HG02623 (cell line): ENCODE results near the gene RRBP1.

Experiments
- ATAC-seq: cut with Tn5 transposase; IDR thresholded peaks from one replicate; pipeline ENCODE4 v1.9.1; 2021; ENCODE audit warnings: moderate library complexity; ENCODE audit not compliant: unreplicated experiment

The RRBP1 gene

DNA sequence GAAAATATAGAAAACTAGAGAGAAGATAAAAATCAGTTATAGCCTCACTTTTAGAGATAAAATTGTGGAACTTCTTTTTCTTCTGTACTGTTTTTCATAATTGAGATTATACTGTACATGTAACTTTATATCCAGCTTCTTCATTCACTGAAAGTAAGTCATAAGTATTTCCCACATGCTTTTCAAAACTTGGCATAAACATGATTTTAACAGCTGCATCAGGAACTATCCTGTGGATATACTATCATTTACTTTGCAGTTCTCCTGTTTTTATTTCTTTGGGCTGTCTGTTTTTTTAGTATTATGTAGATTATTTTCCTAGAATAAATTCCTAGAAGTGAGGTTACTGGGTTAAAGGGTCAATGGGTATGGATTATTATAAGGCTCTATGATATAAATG, 97.4 kb downstream of the RRBP1 start:
- no peak for ATAC-seq

DNA sequence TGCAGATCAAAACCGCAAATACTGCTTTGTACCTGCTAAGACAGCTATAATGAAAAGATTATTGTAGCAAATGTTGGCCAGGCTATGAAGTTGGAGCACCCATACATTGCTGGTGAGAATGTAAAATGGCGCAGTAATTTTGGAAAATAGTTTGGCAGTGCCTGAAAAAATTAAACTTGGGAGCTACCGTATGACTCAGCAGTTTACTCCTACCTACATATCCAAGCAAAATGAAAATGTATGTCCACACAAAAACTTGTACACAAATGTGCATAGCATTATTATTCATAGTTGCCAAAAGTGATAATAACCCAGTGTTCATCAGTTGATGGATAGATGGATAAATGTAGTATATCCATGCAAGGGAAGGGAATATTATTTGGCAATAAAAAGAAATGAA, 98.9 kb downstream of the RRBP1 start:
- no peak for ATAC-seq

DNA sequence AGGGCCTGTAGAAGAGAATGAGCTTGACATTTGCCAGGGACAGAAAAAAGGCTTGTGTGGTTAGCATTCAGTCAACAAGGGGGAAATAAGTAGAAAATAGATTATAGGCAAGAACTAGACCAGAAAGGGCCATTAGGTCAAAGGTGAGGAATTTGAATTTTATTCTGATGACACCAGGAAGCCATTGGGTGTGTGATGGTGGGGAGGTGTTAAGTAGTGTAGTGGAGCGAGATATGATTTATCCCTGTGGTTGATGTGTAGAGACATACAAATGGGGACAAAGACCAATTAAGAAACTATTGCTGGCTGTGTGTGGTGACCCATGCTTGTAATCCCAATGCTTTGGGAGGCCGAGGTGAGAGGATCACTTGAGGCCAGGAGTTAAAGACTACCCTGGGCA, 101.1 kb downstream of the RRBP1 start:
- no peak for ATAC-seq

DNA sequence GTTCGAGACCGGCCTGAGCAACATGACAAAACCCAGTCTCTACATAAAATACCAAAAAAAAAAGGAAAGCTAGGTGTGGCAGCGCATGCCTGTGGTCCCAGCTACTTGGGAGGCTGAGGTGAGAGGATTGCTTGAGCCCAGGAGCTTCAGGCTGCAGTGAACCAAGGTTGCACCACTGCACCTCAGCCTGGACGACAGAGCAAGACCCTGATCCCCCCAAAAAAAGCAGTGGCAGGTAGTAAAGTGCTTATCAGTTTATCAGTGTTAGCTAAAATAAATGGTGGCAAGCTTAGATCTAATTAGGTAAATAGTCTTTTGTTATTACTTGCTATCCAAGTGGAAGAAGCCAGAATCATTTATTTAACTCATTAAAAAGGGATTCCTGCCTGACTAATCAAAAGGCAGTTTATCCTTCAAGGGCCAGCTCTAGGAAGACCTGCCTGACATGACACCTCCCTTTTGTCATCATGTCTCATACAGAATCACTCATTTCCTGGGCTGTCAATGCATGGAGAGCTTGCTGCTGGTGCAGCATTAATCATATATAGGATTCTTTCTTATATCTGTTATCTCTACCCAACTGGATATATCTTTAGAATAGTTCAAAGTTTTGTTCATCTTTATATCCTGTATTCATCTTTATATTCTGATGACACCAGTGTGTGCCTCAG, 102.5 kb downstream of the RRBP1 start:
- no peak for ATAC-seq

DNA sequence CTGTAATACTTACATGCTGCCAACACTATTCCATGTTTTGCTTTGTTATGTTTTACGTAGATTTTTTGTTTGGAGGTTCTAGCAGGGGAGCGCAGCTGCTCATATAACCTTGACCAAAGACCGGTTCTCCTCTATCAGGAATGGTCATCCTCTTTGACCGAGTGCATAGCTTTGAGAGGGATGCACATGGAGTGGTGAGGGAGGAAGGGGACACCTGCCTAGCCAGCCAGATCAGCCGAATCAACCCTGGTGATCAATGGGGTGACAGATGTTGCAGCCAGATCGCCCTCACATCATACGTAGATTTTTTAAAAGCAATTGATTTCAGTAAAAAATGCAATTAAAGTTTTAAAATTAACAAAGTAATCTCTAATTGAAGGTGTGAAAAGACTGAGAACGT, 105.8 kb downstream of the RRBP1 start:
- no peak for ATAC-seq

DNA sequence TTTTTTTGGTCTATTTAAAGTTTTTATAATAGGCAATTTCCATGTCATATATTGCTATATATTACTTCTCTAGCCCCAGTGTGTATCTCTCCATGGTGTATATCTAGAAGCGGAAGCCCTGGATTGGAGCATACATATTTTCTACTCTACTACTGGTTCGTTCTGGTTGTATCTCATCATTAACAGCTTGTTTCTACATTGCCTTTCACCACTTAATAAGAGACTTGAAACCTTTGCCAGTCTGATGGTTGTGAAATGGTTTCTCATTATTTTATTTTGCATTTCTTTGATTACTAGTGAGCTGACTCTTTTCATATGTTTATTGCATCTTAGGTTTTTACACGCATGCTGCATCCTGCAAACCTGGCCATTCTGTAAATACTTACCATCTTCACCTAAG, 108.6 kb downstream of the RRBP1 start:
- no peak for ATAC-seq

DNA sequence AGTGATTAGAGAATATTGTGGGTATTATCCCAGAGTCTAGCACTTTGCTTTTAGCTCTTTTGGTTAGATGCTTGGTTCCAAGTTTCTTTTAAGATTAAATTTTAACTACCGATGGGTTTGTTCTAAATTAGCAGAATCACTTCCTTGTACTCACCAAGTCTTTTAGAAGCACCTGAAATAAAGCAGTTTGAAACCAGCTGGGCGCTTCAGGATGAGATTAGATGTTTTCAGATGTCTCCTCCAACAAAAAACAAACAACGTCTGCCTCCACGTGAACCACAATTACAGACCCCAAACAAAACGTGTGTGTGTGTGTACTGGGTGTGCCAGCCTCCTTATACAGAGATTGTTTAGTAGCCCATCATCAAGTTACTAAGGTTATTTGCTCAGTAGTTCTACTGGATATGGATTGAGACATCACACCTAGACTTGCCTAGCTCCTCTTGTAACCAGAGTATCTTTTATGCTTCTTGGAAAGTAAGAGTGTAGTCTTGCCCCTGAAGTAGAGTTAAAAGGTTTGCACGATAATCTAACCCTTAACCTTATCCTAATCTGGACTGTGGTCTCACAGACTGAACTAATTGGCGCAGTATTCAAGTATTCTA, 109.9 kb downstream of the RRBP1 start:
- ATAC-seq = no peak

DNA sequence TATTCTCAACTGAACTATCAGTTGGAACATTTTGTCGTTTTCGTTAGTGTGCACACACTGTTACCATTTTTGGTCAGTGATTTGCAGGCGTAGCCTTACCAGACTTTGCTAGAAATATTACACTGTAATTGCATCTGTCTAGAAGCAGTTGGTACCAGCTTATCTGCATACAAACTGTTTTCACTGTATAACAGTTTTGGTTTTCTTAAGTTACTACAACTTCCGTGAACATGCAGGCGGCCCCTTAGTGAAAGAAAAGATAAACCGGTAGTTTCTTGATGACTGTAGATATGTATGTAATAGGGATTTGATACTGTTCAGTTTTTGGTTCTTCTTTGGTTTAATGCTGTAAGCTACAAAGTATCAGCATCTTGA, 110.9 kb downstream of the RRBP1 start:
- no peak for ATAC-seq

DNA sequence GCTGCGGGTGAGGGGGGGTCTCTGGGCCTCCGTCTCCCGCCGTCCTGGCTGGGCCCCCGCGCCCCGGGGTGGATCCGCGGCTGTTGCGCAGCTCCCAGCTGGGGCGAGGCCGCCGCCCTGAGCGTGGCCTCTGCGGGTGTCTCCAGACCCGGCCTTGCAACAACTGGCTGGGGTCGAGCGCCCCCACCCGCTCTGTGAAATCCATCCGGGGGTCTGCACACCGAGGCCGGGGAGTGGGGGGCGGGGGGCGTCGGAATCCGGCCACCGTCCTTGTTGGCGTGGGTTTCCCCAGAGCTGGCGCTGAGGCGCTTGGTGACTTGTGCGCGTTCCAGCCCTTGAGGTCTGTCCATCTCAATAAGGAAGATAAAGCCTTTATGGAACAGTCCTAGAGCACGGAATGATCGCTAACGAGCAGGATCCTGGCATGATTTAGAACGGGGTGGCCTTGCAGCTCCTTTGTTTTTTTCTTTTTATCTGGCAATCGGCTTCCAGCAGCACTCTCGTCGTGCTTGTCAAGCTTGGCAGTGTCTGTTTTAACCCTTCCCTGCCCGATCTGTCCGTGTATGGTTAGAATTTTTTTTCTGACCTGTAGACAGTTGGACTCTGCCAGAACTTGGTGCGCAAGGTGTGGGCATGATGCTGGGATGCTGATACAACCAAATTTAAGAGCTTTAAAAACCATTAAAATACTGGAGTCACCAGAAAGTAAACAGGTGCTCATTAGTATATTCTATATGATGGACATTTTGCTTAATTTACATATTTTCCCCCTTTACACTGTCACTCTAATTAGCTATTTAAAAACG, 111.5 kb downstream of the RRBP1 start:
- ATAC-seq = peak; percentile 30

DNA sequence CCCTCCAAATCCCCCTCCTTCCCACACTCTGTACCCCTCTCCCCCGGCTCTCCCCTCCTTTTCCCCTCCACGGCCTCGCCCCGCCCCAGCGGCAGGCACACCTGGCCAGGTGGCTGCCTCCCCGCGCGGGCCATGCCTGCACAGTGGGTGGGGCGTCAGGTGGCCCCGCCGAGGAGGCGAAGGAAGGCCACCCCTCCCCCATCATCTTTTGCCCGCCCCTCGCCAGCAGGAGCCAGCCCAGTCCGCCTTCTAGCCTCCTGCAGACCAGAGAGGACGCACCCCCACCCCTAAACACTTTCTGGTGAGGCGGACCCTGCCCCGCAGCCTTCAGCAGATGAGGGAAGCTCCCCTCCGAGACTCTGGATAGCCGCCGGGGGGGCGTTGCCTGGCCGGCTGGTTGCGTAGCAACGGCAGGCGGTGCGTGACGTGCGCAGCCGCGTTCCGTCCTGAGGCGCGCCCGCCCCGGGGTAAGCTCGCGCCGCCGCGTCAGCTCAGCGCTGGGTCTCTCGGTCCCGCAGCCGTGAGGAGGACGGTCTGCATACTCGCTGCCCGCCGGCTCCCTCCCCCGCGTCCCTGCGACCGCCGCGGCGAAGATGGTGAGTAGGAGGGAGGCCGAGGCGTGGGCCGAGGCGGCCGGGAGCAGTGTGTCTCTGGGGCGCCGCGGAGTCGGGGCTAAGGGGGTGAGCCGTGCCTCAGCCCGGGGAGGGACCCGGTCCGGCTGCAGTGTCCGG, 112.3 kb downstream of the RRBP1 start, which contains the start of gene DSTN:
Gene DSTN (plus strand): TSS at position 460 of the 731 bp plus-strand sequence. CDS start 134 bp downstream, at position 594.
- peak; percentile 93 for ATAC-seq

DNA sequence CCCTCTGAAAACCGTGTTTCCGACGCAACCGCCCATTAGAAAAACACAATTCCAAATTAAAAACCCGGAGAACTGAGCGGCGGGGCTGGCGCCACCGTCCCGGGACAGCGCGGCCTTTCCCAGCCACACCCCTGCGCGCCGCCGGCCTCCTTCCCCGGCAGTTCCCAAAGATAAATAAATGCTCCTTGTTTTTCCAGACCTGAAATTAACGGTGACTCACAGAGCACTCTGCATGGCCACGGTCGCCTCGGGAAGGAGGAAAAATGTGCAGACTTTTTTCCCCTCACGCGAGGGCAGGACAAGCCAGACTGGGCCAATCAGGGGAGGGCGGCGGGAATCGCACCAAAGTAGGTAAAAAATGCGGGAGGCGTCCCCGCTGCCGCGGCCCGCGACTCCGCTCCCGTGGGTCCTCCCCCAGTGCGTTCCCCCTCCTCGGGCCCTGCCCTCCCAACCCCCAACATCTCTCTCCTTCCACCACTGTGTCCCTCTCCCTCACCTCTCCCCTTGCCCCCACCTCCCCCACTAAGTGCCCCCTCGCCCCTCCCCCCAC, 113.0 kb downstream of the RRBP1 start:
- no peak for ATAC-seq

DNA sequence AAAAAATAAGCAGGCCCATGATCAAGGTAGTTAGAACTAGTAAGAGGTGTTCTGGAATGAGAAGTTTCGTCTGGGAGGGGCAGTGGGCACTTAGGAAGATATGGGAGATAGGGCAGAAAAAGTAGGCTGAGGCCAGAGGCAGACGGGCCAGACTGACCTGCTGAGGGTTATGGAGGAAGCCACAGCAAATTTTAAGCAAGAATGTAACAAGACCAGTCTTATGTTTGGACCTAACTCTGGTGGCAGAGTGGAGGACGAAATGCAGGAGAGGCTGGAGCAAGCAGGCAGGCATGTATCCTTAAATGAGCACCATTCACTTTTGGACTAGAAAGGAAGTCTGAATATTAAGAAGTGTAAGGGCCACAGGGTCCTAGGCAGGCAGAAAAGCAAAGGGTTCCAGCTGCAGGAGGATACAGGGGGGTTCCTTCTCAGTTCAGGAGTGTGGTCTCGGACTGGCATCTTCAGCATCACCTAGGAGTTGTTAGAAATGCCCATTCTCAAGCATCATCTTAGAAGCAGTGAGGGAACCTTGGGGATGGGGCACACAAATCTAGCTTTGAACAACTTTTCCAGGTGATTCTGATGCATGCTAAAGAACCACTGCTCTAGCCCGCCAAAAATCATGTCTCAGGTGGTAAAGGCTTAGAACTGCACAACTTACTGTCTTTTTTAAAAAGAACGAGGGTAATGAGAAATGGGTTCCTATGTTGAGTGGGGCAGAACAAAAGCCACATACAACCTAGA, 113.8 kb downstream of the RRBP1 start:
- ATAC-seq = no peak

DNA sequence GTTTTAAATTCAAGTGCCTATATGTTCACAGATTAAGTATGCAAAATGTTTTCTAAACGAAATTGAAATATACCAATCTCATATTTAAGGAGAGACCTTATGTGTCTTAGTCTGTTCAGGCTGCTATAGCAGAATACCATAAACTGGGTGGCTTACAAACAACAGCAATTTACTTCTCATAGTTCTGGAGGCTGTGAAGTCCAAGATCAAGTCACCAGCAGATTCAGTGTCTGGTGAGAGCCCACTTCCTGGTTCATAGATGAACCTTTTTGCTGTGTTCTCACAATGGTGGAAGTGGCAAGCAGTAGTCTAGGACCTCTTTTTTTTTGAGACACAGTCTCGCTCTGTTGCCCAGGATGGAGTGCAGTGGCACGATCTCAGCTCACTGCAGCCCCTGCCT, 115.7 kb downstream of the RRBP1 start:
- ATAC-seq = no peak

DNA sequence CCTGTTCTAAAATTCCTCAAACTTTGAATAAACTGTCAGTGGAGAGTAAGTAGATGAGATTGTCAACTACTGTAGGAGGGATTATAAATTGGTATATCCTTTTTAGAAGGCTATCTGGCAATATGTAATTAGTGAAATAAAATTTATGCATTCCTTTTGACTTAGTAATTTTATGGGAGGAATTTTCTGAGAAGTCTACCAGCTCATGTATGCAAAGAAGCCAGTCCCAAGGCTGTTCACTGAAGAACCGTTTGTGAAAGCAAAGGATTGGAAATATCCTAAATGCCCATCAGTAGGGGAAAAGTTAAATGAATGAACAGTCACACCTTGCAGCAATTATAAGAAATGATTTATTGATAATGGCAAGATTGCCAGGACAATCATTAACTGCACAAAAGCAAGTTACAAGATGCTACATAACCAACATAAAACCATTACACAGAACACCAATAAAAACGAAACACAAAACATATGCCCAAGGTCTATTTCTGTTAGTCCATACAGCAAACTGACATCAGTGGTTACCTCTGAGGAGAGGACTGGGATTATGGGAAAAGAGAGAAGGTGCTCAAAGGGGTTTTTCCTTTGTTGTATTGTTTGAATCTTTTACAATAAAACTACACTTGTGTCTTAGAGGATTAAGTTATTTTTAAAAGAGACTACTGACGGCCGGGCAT, 116.7 kb downstream of the RRBP1 start:
- ATAC-seq = no peak
